Fibroblast of lung (primary cell): ENCODE measurements around the gene HNRNPH2. TPM values are rescaled to one million over a fixed set of nuclear protein-coding genes. Genes with fewer than 3 reads are reported as not detected.

Experiments
- DNase-seq, 2 donors: peaks; one replicate each; pipeline versions ENCODE4 v3.0.0 to v3.0.0-alpha.2; 2010; ENCODE audit warnings: low read depth in 2 of 2
- H2AFZ ChIP-seq: 2 replicates; pipeline ENCODE4 v1.5.1; 2012; ENCODE audit warnings: low read length, control low read depth, inconsistent platforms
- H3K27ac ChIP-seq: 2 replicates; pipeline ENCODE4 v1.5.1; 2011; ENCODE audit warnings: low read length, control low read depth; ENCODE audit not compliant: insufficient read depth
- H3K27me3 ChIP-seq: 2 replicates; pipeline ENCODE4 v1.5.1; 2011; ENCODE audit warnings: mild to moderate bottlenecking, low read length; ENCODE audit not compliant: control insufficient read depth, insufficient read depth
- H3K36me3 ChIP-seq: 2 replicates; pipeline ENCODE4 v1.5.1; 2011; ENCODE audit warnings: low read length; ENCODE audit not compliant: control insufficient read depth, insufficient read depth
- H3K4me1 ChIP-seq: 2 replicates; pipeline ENCODE4 v1.5.1; 2011; ENCODE audit warnings: low read length; ENCODE audit not compliant: control insufficient read depth, insufficient read depth; ENCODE audit errors: extremely low read depth
- H3K4me2 ChIP-seq: 2 replicates; pipeline ENCODE4 v1.5.1; 2011; ENCODE audit warnings: low read length, control low read depth; ENCODE audit not compliant: insufficient read depth; ENCODE audit errors: extremely low read depth
- H3K4me3 ChIP-seq, 4 experiments: fragments of 200-600 bp in 1 of 4; sonication (generic) in 1 of 4; replicated peaks in 1 of 4; 2 replicates each; pipeline ENCODE4 v1.5.1; 2011 to 2016; ENCODE audit warnings: low read length in 4 of 4, low read depth in 3 of 4, mild to moderate bottlenecking in 3 of 4, control low read depth in 2 of 4, inconsistent platforms in 1 of 4, mixed read lengths in 1 of 4; ENCODE audit not compliant: insufficient read depth in 1 of 4; ENCODE audit errors: control extremely low read depth in 1 of 4
- H3K79me2 ChIP-seq: 2 replicates; pipeline ENCODE4 v1.5.1; 2012; ENCODE audit warnings: mild to moderate bottlenecking, low read length, inconsistent platforms; ENCODE audit not compliant: control insufficient read depth, insufficient read depth
- H3K9ac ChIP-seq: 2 replicates; pipeline ENCODE4 v1.5.1; 2011; ENCODE audit warnings: mild to moderate bottlenecking, low read length, control low read depth; ENCODE audit not compliant: insufficient read depth
- H3K9me3 ChIP-seq: 2 replicates; pipeline ENCODE4 v1.5.1; 2012; ENCODE audit warnings: low read depth, low read length; ENCODE audit not compliant: control insufficient read depth, insufficient read depth
- H4K20me1 ChIP-seq: 2 replicates; pipeline ENCODE4 v1.5.1; 2011; ENCODE audit warnings: low read length; ENCODE audit not compliant: control insufficient read depth, insufficient read depth; ENCODE audit errors: extremely low read depth
- EZH2 ChIP-seq: IDR thresholded peaks from 2 replicates; pipeline ENCODE4 v1.5.1; 2012; ENCODE audit warnings: low read length, control low read depth, mild to moderate bottlenecking; ENCODE audit errors: missing control alignments
- polyA plus RNA-seq, 2 donors: library from polyadenylated mRNA; depleted of rRNA in 1 of 2; stranded (reverse) in 1 of 2; unstranded in 1 of 2; fragments of >200 nt; gene quantifications; 2 replicates each; pipeline ENCODE4 v1.2.1, GENCODE V29; 2011 to 2012; ENCODE audit warnings: missing spikeins in 1 of 2
- total RNA-seq: library from RNA; depleted of rRNA; stranded (reverse); fragments of >200 nt; gene quantifications from 2 replicates; pipeline ENCODE4 v1.2.1, GENCODE V29; 2014
- TF ChIP-seq, protein P1 (sequence below), 2 donors: IDR thresholded peaks in 1 of 2; conservative IDR thresholded peaks in 1 of 2; 1 replicate in 1 of 2; 2 replicates in 1 of 2; pipeline ENCODE4 v1.5.1; 2011 to 2012; ENCODE audit warnings: low read length in 2 of 2, control low read depth in 1 of 2, inconsistent platforms in 1 of 2, low read depth in 1 of 2, mild to moderate bottlenecking in 1 of 2

HNRNPH2 gene
- total and polyA plus RNA-seq, 2 donors (not counting 1 experiment from before 2014, with no cell fraction given), result 84.1 to 91.5 TPM

DNA sequence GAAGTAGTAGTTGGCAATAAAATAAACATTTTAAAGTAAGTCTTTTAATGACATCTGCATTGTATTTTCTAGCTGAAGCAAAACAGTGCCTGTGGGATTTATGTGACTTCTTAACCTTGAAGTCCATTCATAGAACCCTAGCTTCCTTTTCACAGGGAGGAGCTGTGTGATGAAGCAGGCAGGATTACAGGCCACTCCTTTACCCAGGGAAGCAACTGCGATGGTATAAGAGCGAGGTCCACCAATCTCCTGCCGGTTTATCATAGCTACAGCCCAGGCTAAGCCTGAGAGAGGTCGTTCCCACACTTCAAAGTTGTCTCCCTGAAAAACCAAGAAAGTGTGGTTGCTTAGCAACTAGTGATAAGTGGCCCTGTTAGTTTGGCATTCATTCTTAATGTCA lies 10.2 kb upstream of the HNRNPH2 start:
- Histone ChIP-seq H3K27me3 (no peaks in the 10 kb centered on the region), H3K4me1 (no peaks in the 10 kb centered on the region), H3K36me3 (no peaks in the 10 kb centered on the region), H4K20me1 (no peaks in the 10 kb centered on the region), H3K79me2 (no peaks in the 10 kb centered on the region), H2AFZ (no peak overlapping the region), H3K9ac (no peak overlapping the region), H3K4me2 (no peak overlapping the region), H3K4me3 (no peak overlapping the region), H3K27ac (no peak overlapping the region), H3K9me3 (no peaks in the 10 kb centered on the region)
- peak; percentile 18 to 20 for DNase-seq
- TF ChIP-seq EZH2, result no peak
- TF ChIP-seq, protein P1, sequence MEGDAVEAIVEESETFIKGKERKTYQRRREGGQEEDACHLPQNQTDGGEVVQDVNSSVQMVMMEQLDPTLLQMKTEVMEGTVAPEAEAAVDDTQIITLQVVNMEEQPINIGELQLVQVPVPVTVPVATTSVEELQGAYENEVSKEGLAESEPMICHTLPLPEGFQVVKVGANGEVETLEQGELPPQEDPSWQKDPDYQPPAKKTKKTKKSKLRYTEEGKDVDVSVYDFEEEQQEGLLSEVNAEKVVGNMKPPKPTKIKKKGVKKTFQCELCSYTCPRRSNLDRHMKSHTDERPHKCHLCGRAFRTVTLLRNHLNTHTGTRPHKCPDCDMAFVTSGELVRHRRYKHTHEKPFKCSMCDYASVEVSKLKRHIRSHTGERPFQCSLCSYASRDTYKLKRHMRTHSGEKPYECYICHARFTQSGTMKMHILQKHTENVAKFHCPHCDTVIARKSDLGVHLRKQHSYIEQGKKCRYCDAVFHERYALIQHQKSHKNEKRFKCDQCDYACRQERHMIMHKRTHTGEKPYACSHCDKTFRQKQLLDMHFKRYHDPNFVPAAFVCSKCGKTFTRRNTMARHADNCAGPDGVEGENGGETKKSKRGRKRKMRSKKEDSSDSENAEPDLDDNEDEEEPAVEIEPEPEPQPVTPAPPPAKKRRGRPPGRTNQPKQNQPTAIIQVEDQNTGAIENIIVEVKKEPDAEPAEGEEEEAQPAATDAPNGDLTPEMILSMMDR (conservative IDR thresholded peaks at IDR 0.05 in 1 of 2, IDR thresholded peaks at IDR 0.05 in 1 of 2; ENCODE audit: low read depth in 1 of 2, low read length in 2 of 2), result no peak

DNA sequence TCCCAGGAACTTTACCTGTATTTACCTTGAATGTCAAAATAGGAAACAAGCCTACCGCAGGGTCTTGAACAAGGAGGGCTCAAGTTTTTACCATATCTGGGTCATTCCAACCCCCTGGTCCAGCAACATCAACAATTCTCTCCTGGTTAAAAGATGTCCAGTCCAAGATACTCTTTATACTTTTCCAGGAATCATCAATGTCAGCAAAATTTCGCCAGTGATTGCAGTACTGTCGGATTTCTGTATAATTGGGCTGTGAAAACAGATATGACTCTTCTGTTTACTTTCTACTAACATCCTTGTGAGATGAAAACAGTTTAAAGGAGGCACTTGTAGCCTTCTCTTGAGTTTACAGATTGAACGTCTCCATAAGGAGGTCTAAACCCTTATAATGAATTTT lies 9.3 kb upstream of the HNRNPH2 start:
- H3K79me2 ChIP-seq, result no peaks in the 10 kb centered on the region
- no peak for DNase-seq
- H3K9ac ChIP-seq, result no peak overlapping the region
- H3K36me3 ChIP-seq, result no peaks in the 10 kb centered on the region
- no peak overlapping the region for H3K4me3 ChIP-seq
- no peaks in the 10 kb centered on the region for H4K20me1 ChIP-seq
- no peaks in the 10 kb centered on the region for H3K4me1 ChIP-seq
- TF ChIP-seq, protein P1 (conservative IDR thresholded peaks at IDR 0.05 in 1 of 2, IDR thresholded peaks at IDR 0.05 in 1 of 2; ENCODE audit: low read depth in 1 of 2, low read length in 2 of 2), result no peak
- TF ChIP-seq EZH2, result no peak
- no peaks in the 10 kb centered on the region for H3K27me3 ChIP-seq
- H3K4me2 ChIP-seq, result no peak overlapping the region
- H3K9me3 ChIP-seq, result no peaks in the 10 kb centered on the region
- no peak overlapping the region for H3K27ac ChIP-seq
- no peak overlapping the region for H2AFZ ChIP-seq

DNA sequence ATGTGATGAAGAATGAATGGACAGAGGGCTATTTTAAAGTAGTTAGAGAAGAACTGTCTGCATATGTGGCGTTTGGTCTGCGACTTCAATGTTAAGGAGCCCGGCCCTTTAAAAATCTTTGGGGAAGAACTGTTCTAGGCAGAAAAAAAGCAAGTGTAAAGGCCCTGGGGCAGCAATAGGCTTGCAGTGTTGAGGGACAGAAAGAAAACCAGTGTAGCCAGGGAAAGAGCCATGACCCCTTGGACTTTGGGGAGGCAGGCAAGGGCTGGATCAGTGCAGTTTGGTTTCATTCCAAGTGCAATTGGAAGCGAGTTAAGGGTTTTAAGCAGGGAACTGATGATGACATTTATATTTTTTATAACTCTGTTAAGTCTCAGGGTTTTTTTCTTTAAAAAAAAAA lies 8.2 kb upstream of the HNRNPH2 start:
- no peak overlapping the region for H2AFZ ChIP-seq
- no peaks in the 10 kb centered on the region for H4K20me1 ChIP-seq
- no peak overlapping the region for H3K4me3 ChIP-seq
- H3K4me1 ChIP-seq, result no peaks in the 10 kb centered on the region
- no peak for TF ChIP-seq EZH2
- TF ChIP-seq, protein P1 (conservative IDR thresholded peaks at IDR 0.05 in 1 of 2, IDR thresholded peaks at IDR 0.05 in 1 of 2; ENCODE audit: low read depth in 1 of 2, low read length in 2 of 2), result no peak
- no peaks in the 10 kb centered on the region for H3K27me3 ChIP-seq
- H3K9me3 ChIP-seq, result no peaks in the 10 kb centered on the region
- no peaks in the 10 kb centered on the region for H3K36me3 ChIP-seq
- DNase-seq, result no peak
- no peak overlapping the region for H3K27ac ChIP-seq
- no peak overlapping the region for H3K9ac ChIP-seq
- H3K79me2 ChIP-seq, result no peaks in the 10 kb centered on the region
- H3K4me2 ChIP-seq, result no peak overlapping the region
